Thymus (tissue), 11 donors: ENCODE data around the gene FCF1. TPM values are rescaled to one million over a fixed set of nuclear protein-coding genes. Genes with fewer than 3 reads are reported as not detected.
"Not testable (repeated sequence)": the region's sequence is repeated elsewhere in the genome, so short reads cannot be mapped to it uniquely, and the experiment has no call there.

ENCODE experiments used
- DNase-seq, 9 donors: peaks; one replicate each; pipeline ENCODE4 v3.0.0-alpha.2; 2013; ENCODE audit warnings: low spot score in 9 of 9, low read depth in 6 of 9, missing footprints in 1 of 9
- H3K27ac ChIP-seq, 2 donors: one replicate each; pipeline ENCODE4 v1.5.1; 2013; ENCODE audit warnings: control low read depth in 1 of 2, low read depth in 1 of 2, low read length in 1 of 2, mild to moderate bottlenecking in 1 of 2, moderate library complexity in 1 of 2
- H3K27me3 ChIP-seq, 2 donors: one replicate each; pipeline ENCODE4 v1.5.1; 2013; ENCODE audit warnings: low read length in 1 of 2; ENCODE audit not compliant: control insufficient read depth in 2 of 2, insufficient read depth in 1 of 2
- H3K36me3 ChIP-seq, 2 donors: one replicate each; pipeline ENCODE4 v1.5.1; 2013; ENCODE audit warnings: low read length in 1 of 2, mild to moderate bottlenecking in 1 of 2, moderate library complexity in 1 of 2; ENCODE audit not compliant: control insufficient read depth in 2 of 2, insufficient read depth in 2 of 2
- H3K4me1 ChIP-seq, 2 donors: one replicate each; pipeline ENCODE4 v1.5.1; 2013; ENCODE audit warnings: low read length in 2 of 2; ENCODE audit not compliant: control insufficient read depth in 2 of 2, insufficient read depth in 2 of 2
- H3K4me3 ChIP-seq, 2 donors: one replicate each; pipeline ENCODE4 v1.5.1; 2013; ENCODE audit warnings: low read length in 2 of 2, control low read depth in 1 of 2, mild to moderate bottlenecking in 1 of 2
- H3K9me3 ChIP-seq, 2 donors: one replicate each; pipeline ENCODE4 v1.5.1; 2013; ENCODE audit warnings: low read length in 1 of 2, mild to moderate bottlenecking in 1 of 2; ENCODE audit not compliant: control insufficient read depth in 2 of 2, insufficient read depth in 1 of 2
- WGBS: extraction: QIAGEN DNeasy Blood & Tissue Kit; methylation state at CpG from one replicate; pipeline ENCODE4 v1.1.7; 2013; 5-methylcytosine and 5-hydroxymethylcytosine counted together
- polyA plus RNA-seq: library from polyadenylated mRNA; stranded (reverse); fragments of 200-250 nt; gene quantifications from one replicate; pipeline ENCODE4 v1.2.3, GENCODE V29; 2013
- total RNA-seq: library from RNA; stranded (reverse); fragments of 120-200 nt; gene quantifications from one replicate; pipeline ENCODE4 v1.2.4, GENCODE V29; 2013
- donor health status: healthy.

The FCF1 gene
- total and polyA plus RNA-seq, 2 donors, result 21.9 to 32.2 TPM

- Histone ChIP-seq H3K36me3 (peaks cover 10 to 18% of the 10 kb centered on the region in 2 donors), H3K9me3 (no peaks in the 10 kb centered on the region), H3K27me3 (no peaks in the 10 kb centered on the region), H3K27ac (no peak overlapping the region), H3K4me1 (no peaks in the 10 kb centered on the region), H3K4me3 (no peak overlapping the region)
- 96% methylated on average over 8 of the region's 8 CpGs for WGBS
- DNase-seq, result no peak
Measured at GRCh38 chr14:74739293-74740030, 26.5 kb downstream of the FCF1 start.

- no peaks in the 10 kb centered on the region for H3K36me3 ChIP-seq
- H3K27me3 ChIP-seq, result no peaks in the 10 kb centered on the region
- no peaks in the 10 kb centered on the region for H3K9me3 ChIP-seq
- WGBS, result 98% methylated on average over 2 of the region's 2 CpGs
- no peak overlapping the region for H3K4me3 ChIP-seq
- H3K27ac ChIP-seq, result no peak overlapping the region
- H3K4me1 ChIP-seq, result no peaks in the 10 kb centered on the region
- DNase-seq, result no peak
Measured at GRCh38 chr14:74747237-74747636, 34.3 kb downstream of the FCF1 start.

DNA sequence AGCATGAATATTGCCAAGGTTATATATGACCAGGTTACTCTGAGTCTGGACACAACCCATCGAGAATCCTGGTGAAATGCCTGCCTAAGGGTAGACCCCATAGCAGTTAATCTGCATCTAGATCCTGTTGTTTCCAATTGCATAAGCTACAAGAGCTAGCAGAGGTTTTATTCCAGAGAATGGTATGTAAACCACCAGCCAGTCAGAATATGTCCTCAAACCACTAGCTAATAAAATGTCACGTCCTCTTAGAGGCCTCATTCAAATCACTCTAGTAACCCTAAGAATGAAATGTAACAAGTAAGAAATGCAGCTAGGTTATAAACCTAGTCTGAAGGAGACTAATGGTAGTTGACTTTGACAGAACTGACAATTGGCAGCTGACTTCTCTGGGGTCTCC, 41.2 kb downstream of the FCF1 start:
- no peaks in the 10 kb centered on the region for H3K27me3 ChIP-seq
- no peaks in the 10 kb centered on the region for H3K36me3 ChIP-seq
- H3K9me3 ChIP-seq, result peaks cover 0 to 8% of the 10 kb centered on the region in 2 donors
- H3K4me1 ChIP-seq, result no peaks in the 10 kb centered on the region
- WGBS, result 97% methylated on average over 2 of the region's 2 CpGs
- DNase-seq, result no peak
- H3K27ac ChIP-seq, result no peak overlapping the region
- H3K4me3 ChIP-seq, result no peak overlapping the region

- WGBS, result 98% methylated on average over 7 of the region's 7 CpGs
- Histone ChIP-seq H3K36me3 (no peaks in the 10 kb centered on the region), H3K27ac (no peak overlapping the region), H3K9me3 (peaks cover 0 to 8% of the 10 kb centered on the region in 2 donors), H3K27me3 (no peaks in the 10 kb centered on the region), H3K4me3 (no peak overlapping the region), H3K4me1 (no peaks in the 10 kb centered on the region)
- no peak for DNase-seq
Measured at GRCh38 chr14:74754899-74755298, 42.0 kb downstream of the FCF1 start.

DNA sequence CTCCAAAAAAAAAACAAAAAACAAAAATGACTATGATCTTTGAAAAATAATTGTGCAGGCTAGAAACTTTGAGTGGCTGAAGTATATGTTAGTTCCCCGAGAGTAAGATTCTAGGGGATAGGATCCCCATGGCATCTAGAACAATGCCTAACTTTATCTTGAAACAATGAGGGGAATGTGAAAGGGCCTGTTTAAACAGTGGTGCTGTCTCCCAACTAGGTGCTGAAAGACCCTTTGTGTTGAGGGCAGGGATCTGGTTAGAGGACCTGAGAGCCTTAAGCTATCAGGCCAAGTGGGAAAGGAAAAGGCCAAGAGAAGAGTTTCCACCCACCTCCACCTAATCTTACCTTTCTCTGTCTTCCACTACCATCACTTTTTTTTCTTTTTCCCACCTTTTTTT, 43.4 kb downstream of the FCF1 start:
- Histone ChIP-seq H3K9me3 (peaks cover 0 to 8% of the 10 kb centered on the region in 2 donors), H3K27me3 (no peaks in the 10 kb centered on the region), H3K4me1 (no peaks in the 10 kb centered on the region), H3K36me3 (no peaks in the 10 kb centered on the region), H3K4me3 (no peak overlapping the region), H3K27ac (no peak overlapping the region)
- WGBS, result 98% methylated on average over 1 of the region's 1 CpG
- no peak for DNase-seq

DNA sequence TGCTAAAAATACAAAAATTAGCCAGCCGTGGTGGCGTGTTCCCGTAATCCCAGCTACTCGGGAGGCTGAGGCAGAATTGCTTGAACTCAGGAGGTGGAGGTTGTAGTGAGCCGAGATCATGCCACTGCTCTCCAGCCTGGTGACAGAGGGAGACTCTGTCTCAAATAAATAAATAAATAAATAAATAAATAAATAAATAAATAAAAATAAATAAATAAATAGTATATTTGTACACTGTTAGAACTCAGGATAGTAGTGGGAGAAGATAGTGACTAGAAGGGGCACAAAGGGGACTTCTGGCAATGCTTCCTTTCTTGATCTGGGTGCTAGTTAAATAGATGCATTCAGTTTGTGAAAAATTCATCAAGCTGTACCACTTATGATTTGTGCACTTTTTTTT, 45.6 kb downstream of the FCF1 start:
- not testable (repeated sequence) for H3K27ac ChIP-seq, H3K4me1 ChIP-seq, H3K36me3 ChIP-seq, H3K9me3 ChIP-seq, H3K27me3 ChIP-seq, DNase-seq, H3K4me3 ChIP-seq
- WGBS, result 96% methylated on average over 5 of the region's 5 CpGs

DNA sequence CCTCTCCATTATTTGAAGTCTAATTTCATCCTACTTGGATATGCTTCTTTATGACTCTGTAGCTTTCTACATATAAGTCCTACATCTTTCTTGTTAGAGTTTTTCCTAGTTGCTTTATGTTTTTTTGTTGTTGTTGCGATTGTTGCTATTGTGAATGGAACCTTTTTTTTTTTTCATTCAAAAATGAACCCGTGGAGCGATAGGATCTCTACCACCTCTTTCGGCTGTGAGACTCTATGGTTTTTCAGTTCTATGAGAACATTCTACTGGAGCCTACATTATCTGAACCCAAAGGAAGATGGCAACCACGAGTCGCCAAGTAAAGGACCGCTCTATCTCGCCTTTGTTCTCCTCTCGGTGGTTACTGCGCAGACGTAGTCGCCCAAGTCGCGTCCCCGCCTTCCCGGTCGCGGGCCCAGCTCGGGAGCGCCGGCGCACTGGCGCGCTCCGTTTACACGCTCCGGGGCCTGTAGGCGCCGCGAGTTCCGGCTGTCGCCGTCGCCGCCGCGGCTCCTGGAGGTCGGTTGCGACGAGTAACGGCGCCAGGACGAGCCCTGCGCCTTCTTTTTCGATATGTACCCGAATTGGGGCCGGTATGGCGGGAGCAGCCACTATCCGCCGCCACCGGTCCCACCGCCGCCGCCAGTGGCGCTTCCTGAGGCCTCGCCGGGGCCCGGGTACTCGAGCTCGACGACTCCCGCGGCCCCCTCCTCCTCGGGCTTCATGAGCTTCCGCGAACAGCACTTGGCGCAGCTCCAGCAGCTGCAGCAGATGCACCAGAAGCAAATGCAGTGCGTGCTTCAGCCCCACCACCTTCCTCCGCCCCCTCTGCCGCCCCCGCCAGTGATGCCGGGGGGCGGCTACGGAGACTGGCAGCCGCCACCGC, 50.2 kb downstream of the FCF1 start, which contains the start of gene YLPM1:
TSS of gene YLPM1 (plus strand) at position 400 of the 886 bp plus-strand sequence. CDS start at position 574, 174 bp downstream.
- peaks cover 22 to 24% of the 10 kb centered on the region in 2 donors for H3K4me1 ChIP-seq
- H3K4me3 ChIP-seq, result peak within 1 kb of the TSS; percentile 90 to 96
- peak; percentile 89 to 98 (median 94) for DNase-seq
- H3K9me3 ChIP-seq, result no peaks in the 10 kb centered on the region
- WGBS, result under 1% methylated on average over 76 of the region's 76 CpGs
- H3K27me3 ChIP-seq, result no peaks in the 10 kb centered on the region
- H3K27ac ChIP-seq, result peak within 1 kb of the TSS; percentile 97 to 98
- no peaks in the 10 kb centered on the region for H3K36me3 ChIP-seq

- Histone ChIP-seq H3K27me3 (no peaks in the 10 kb centered on the region), H3K4me3 (peak overlapping the region; percentile 90 to 96), H3K4me1 (peaks cover 24 to 25% of the 10 kb centered on the region in 2 donors), H3K27ac (peak overlapping the region; percentile 97 to 98), H3K9me3 (no peaks in the 10 kb centered on the region), H3K36me3 (peaks cover 0 to 3% of the 10 kb centered on the region in 2 donors)
- 4% methylated on average over 19 of the region's 19 CpGs for WGBS
- peak in 2 of 9 donors; percentile 9 to 34 for DNase-seq
Measured at GRCh38 chr14:74763803-74764531, 51.0 kb downstream of the FCF1 start.
